Activated naive CD8-positive, alpha-beta T cell treated with anti-CD3 and anti-CD28 coated beads, Interleukin-2, amount 10 ng/mL, durations not matched to agents 7 days and 5 days (primary cell): ENCODE data around the gene TUSC7. TPM values are rescaled to one million over a fixed set of nuclear protein-coding genes. Genes with fewer than 3 reads are reported as not detected.

ENCODE experiments used
- ATAC-seq: fragments of 150-1000 bp; cut with Tn5 transposase; one replicate; pipeline ENCODE4 v1.10.0; 2021; ENCODE audit warnings: low read depth, moderate library complexity
- POLR2A ChIA-PET: fragments of 350-600 bp; sonication (Branson Sonifier 250); formaldehyde crosslinking; loops from one replicate; lab custom pipeline; 2021; ENCODE audit warnings: antibody characterized with exemption; lab: Charles Lee
- DNase-seq: peaks from one replicate; pipeline ENCODE4 v3.0.0; 2021
- H3K27ac Mint-ChIP-seq: one replicate; pipeline ENCODE4 v1.8.0; 2022; ENCODE audit warnings: mild to moderate bottlenecking, mixed read lengths
- H3K27me3 Mint-ChIP-seq: one replicate; pipeline ENCODE4 v1.8.0; 2022; ENCODE audit warnings: mild to moderate bottlenecking, moderate library complexity, mixed read lengths
- H3K36me3 Mint-ChIP-seq: one replicate; pipeline ENCODE4 v1.8.0; 2021; ENCODE audit warnings: mild to moderate bottlenecking, mixed read lengths
- H3K4me1 Mint-ChIP-seq: one replicate; pipeline ENCODE4 v1.8.0; 2021; ENCODE audit warnings: mixed read lengths
- H3K4me3 Mint-ChIP-seq: one replicate; pipeline ENCODE4 v1.8.0; 2022; ENCODE audit warnings: mild to moderate bottlenecking, moderate library complexity, mixed read lengths
- H3K9me3 Mint-ChIP-seq: one replicate; pipeline ENCODE4 v1.8.0; 2021; ENCODE audit warnings: mixed read lengths
- total RNA-seq, 2 experiments: library from RNA; stranded (reverse); gene quantifications; one replicate each; pipeline ENCODE4 v1.2.3, GENCODE V29; 2021

Gene TUSC7
- total RNA-seq, 2 experiments from 2014 or later, result not detected

DNA sequence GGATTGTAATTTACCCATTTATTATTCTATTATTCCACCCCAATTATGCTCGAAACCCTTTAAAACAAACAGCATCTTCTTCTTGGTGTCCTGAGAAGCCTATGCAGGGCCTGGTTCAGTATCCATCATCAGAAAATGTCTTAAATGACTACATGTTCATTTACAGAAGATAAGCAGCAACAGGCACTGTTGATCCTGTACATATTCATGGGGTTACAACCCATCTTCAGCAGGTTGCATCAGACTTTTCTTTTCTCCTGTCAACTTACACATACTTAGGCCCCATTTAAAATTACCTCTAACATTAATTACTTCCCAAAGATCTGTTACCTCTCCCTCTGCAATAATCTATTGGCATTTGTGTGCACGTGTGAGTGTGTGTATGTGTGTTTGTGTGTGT, 18.9 kb downstream of the TUSC7 start:
- ATAC-seq, result no peak
- Mint-ChIP-seq H3K27me3 (no peaks in the 10 kb centered on the region), H3K9me3 (peaks cover 2% of the 10 kb centered on the region), H3K4me1 (no peaks in the 10 kb centered on the region), H3K4me3 (no peak overlapping the region), H3K27ac (no peak overlapping the region), H3K36me3 (no peaks in the 10 kb centered on the region)
- POLR2A ChIA-PET, result no interaction called here
- no peak for DNase-seq

- H3K9me3 Mint-ChIP-seq, result peaks cover 2% of the 10 kb centered on the region
- H3K36me3 Mint-ChIP-seq, result no peaks in the 10 kb centered on the region
- no peak overlapping the region for H3K27ac Mint-ChIP-seq
- no peaks in the 10 kb centered on the region for H3K27me3 Mint-ChIP-seq
- ATAC-seq, result no peak
- POLR2A ChIA-PET, result no interaction called here
- no peaks in the 10 kb centered on the region for H3K4me1 Mint-ChIP-seq
- no peak overlapping the region for H3K4me3 Mint-ChIP-seq
- no peak for DNase-seq
These were observed 24.7 kb downstream of the TUSC7 start for GRCh38 chr3:116734243-116734642.

GRCh38 chr3:116739678-116740077, 30.1 kb downstream of the TUSC7 start:
- H3K27ac Mint-ChIP-seq, result no peak overlapping the region
- POLR2A ChIA-PET, result no interaction called here
- no peak overlapping the region for H3K4me3 Mint-ChIP-seq

GRCh38 chr3:116740293-116740692, 30.7 kb downstream of the TUSC7 start:
- Mint-ChIP-seq H3K4me1 (no peaks in the 10 kb centered on the region), H3K9me3 (peaks cover 1% of the 10 kb centered on the region), H3K27me3 (no peaks in the 10 kb centered on the region), H3K27ac (no peak overlapping the region), H3K4me3 (no peak overlapping the region), H3K36me3 (no peaks in the 10 kb centered on the region)
- no peak for DNase-seq
- POLR2A ChIA-PET, result no interaction called here
- ATAC-seq, result no peak

More at GRCh38 chr3:116739678-116740077, 30.1 kb downstream of the TUSC7 start:
- no peaks in the 10 kb centered on the region for H3K27me3 Mint-ChIP-seq
- DNase-seq (no peak), ATAC-seq (no peak)
- no peaks in the 10 kb centered on the region for H3K4me1 Mint-ChIP-seq
- no peaks in the 10 kb centered on the region for H3K36me3 Mint-ChIP-seq
- H3K9me3 Mint-ChIP-seq, result peaks cover 1% of the 10 kb centered on the region

GRCh38 chr3:116741467-116741866, 31.9 kb downstream of the TUSC7 start:
- no peak overlapping the region for H3K4me3 Mint-ChIP-seq
- POLR2A ChIA-PET, result no interaction called here
- no peaks in the 10 kb centered on the region for H3K36me3 Mint-ChIP-seq
- peaks cover 3% of the 10 kb centered on the region for H3K9me3 Mint-ChIP-seq
- no peaks in the 10 kb centered on the region for H3K4me1 Mint-ChIP-seq
- no peak for DNase-seq
- no peak for ATAC-seq
- H3K27ac Mint-ChIP-seq, result no peak overlapping the region
- H3K27me3 Mint-ChIP-seq, result no peaks in the 10 kb centered on the region

GRCh38 chr3:116743062-116743461, 33.5 kb downstream of the TUSC7 start:
- ATAC-seq, result no peak
- H3K27me3 Mint-ChIP-seq, result no peaks in the 10 kb centered on the region
- no peaks in the 10 kb centered on the region for H3K4me1 Mint-ChIP-seq
- H3K4me3 Mint-ChIP-seq, result no peak overlapping the region
- peaks cover 4% of the 10 kb centered on the region for H3K9me3 Mint-ChIP-seq
- POLR2A ChIA-PET, result no interaction called here
- no peak overlapping the region for H3K27ac Mint-ChIP-seq
- no peaks in the 10 kb centered on the region for H3K36me3 Mint-ChIP-seq
- DNase-seq, result no peak

DNA sequence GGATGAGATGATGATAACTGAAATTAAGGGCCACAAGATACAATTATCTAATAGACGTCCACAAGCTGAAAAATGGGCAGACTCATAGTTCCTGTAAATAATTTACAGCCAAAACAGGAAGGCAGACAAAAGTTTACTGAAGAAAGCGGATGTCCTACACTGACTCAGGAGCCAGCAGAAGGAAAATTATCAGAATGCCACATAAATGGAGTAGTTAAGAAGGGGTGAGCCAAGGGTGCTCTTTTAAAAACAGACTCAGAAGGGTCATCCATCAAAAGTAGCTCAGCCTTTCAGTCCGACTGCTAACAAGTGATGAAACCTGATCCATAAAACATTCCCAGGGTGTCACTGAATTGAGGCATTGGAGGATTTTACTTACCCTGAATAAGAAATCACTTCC, 39.8 kb downstream of the TUSC7 start:
- ATAC-seq, result no peak
- H3K4me3 Mint-ChIP-seq, result no peak overlapping the region

GRCh38 chr3:116757315-116757714, 47.7 kb downstream of the TUSC7 start:
- H3K36me3 Mint-ChIP-seq, result no peaks in the 10 kb centered on the region
- no peaks in the 10 kb centered on the region for H3K9me3 Mint-ChIP-seq
- DNase-seq (no peak), ATAC-seq (no peak)
- no peaks in the 10 kb centered on the region for H3K4me1 Mint-ChIP-seq
- POLR2A ChIA-PET, result no interaction called here
- no peak overlapping the region for H3K27ac Mint-ChIP-seq
- H3K4me3 Mint-ChIP-seq, result no peak overlapping the region
- no peaks in the 10 kb centered on the region for H3K27me3 Mint-ChIP-seq

More for the DNA sequence above, 39.8 kb downstream of the TUSC7 start:
- POLR2A ChIA-PET, result no interaction called here
- Mint-ChIP-seq H3K27me3 (no peaks in the 10 kb centered on the region), H3K4me1 (no peaks in the 10 kb centered on the region), H3K36me3 (no peaks in the 10 kb centered on the region), H3K27ac (no peak overlapping the region), H3K9me3 (peaks cover 3% of the 10 kb centered on the region)
- DNase-seq, result no peak

- H3K36me3 Mint-ChIP-seq, result no peaks in the 10 kb centered on the region
- no peaks in the 10 kb centered on the region for H3K9me3 Mint-ChIP-seq
- DNase-seq (no peak), ATAC-seq (no peak)
- POLR2A ChIA-PET, result no interaction called here
- H3K4me3 Mint-ChIP-seq, result no peak overlapping the region
- no peak overlapping the region for H3K27ac Mint-ChIP-seq
- no peaks in the 10 kb centered on the region for H3K27me3 Mint-ChIP-seq
- no peaks in the 10 kb centered on the region for H3K4me1 Mint-ChIP-seq
These were observed 49.7 kb downstream of the TUSC7 start for GRCh38 chr3:116759316-116759715.
